ENCODE results near the gene EDC3.
"Not testable (repeated sequence)": the region's sequence is repeated elsewhere in the genome, so short reads cannot be mapped to it uniquely, and the experiment has no call there.

Gene EDC3

GRCh38 chr15:74709892-74710291, 14.1 kb upstream of the EDC3 start:
- no peak for DNase-seq (ENCODE audit: low read depth in 3 of 3)

GRCh38 chr15:74709011-74709410, 13.2 kb upstream of the EDC3 start:
- DNase-seq (ENCODE audit: low read depth in 3 of 3) = no peak

GRCh38 chr15:74696808-74697207, 984 bp upstream of the EDC3 start:
- DNase-seq (ENCODE audit: low read depth in 3 of 3) = no peak

GRCh38 chr15:74696398-74696729, 540 bp upstream of the EDC3 start:
- no peak for DNase-seq (ENCODE audit: low read depth in 3 of 3)

- no peak for DNase-seq (ENCODE audit: low read depth in 3 of 3)
Measured at GRCh38 chr15:74692327-74692726, 3.5 kb downstream of the EDC3 start.

- DNase-seq (ENCODE audit: low read depth in 3 of 3) = no peak
Measured at GRCh38 chr15:74683758-74684157, 12.1 kb downstream of the EDC3 start.

GRCh38 chr15:74682954-74683353, 12.9 kb downstream of the EDC3 start:
- no peak for DNase-seq (ENCODE audit: low read depth in 3 of 3)

- no peak for DNase-seq (ENCODE audit: low read depth in 3 of 3)
Measured at GRCh38 chr15:74680456-74680855, 15.4 kb downstream of the EDC3 start.

- no peak for DNase-seq (ENCODE audit: low read depth in 3 of 3)
Measured at GRCh38 chr15:74676801-74677200, 19.0 kb downstream of the EDC3 start.

GRCh38 chr15:74674161-74674560, 21.7 kb downstream of the EDC3 start:
- DNase-seq (ENCODE audit: low read depth in 3 of 3) = no peak

GRCh38 chr15:74669627-74670026, 26.2 kb downstream of the EDC3 start:
- no peak for DNase-seq (ENCODE audit: low read depth in 3 of 3)

- DNase-seq (ENCODE audit: low read depth in 3 of 3) = no peak
Measured at GRCh38 chr15:74667975-74668374, 27.8 kb downstream of the EDC3 start.

GRCh38 chr15:74664670-74665069, 31.2 kb downstream of the EDC3 start:
- DNase-seq (ENCODE audit: low read depth in 3 of 3) = no peak

- DNase-seq (ENCODE audit: low read depth in 3 of 3) = no peak
Measured at GRCh38 chr15:74664028-74664616, 31.7 kb downstream of the EDC3 start.

GRCh38 chr15:74663303-74664027, 32.4 kb downstream of the EDC3 start:
- no peak for DNase-seq (ENCODE audit: low read depth in 3 of 3)

GRCh38 chr15:74662064-74662860, 33.6 kb downstream of the EDC3 start:
- DNase-seq (ENCODE audit: low read depth in 3 of 3) = no peak

- DNase-seq (ENCODE audit: low read depth in 3 of 3) = not testable (repeated sequence)
Measured at GRCh38 chr15:74661280-74661679, 34.5 kb downstream of the EDC3 start.

- no peak for DNase-seq (ENCODE audit: low read depth in 3 of 3)
Measured at GRCh38 chr15:74657846-74658245, 38.0 kb downstream of the EDC3 start.

- no peak for DNase-seq (ENCODE audit: low read depth in 3 of 3)
Measured at GRCh38 chr15:74656935-74657535, 38.8 kb downstream of the EDC3 start.

- no peak for DNase-seq (ENCODE audit: low read depth in 3 of 3)
Measured at GRCh38 chr15:74655424-74655823, 40.4 kb downstream of the EDC3 start.

- DNase-seq (ENCODE audit: low read depth in 3 of 3) = no peak
Measured at GRCh38 chr15:74653426-74654102, 42.3 kb downstream of the EDC3 start.

GRCh38 chr15:74651242-74651741, 44.5 kb downstream of the EDC3 start:
- no peak for DNase-seq (ENCODE audit: low read depth in 3 of 3)
